GM19240 (cell line): ENCODE results near the gene SULT1A1.
"Not testable (repeated sequence)": the region's sequence is repeated elsewhere in the genome, so short reads cannot be mapped to it uniquely, and the experiment has no call there.

Experiments used
- DNase-seq: peaks from one replicate; pipeline ENCODE4 v3.0.0; 2011; ENCODE audit warnings: low spot score; ENCODE audit not compliant: insufficient read length

The SULT1A1 gene

GRCh38 chr16:28608867-28609596 lies 812 bp downstream of the SULT1A1 start:
- not testable (repeated sequence) for DNase-seq

- not testable (repeated sequence) for DNase-seq
These were observed 1.4 kb downstream of the SULT1A1 start for GRCh38 chr16:28608496-28608808.

- not testable (repeated sequence) for DNase-seq
These were observed 2.0 kb downstream of the SULT1A1 start for GRCh38 chr16:28607681-28608495.

GRCh38 chr16:28607116-28607623 lies 2.7 kb downstream of the SULT1A1 start:
- no peak for DNase-seq

GRCh38 chr16:28606291-28607115 lies 3.3 kb downstream of the SULT1A1 start:
- no peak for DNase-seq

GRCh38 chr16:28604186-28604565 lies 5.7 kb downstream of the SULT1A1 start:
- DNase-seq, result no peak

- DNase-seq, result no peak
These were observed 6.3 kb downstream of the SULT1A1 start for GRCh38 chr16:28603381-28604185.

- DNase-seq, result no peak
These were observed 7.3 kb downstream of the SULT1A1 start for GRCh38 chr16:28602529-28602928.

GRCh38 chr16:28602062-28602461 lies 7.8 kb downstream of the SULT1A1 start:
- DNase-seq, result not testable (repeated sequence)

GRCh38 chr16:28601589-28601988 lies 8.3 kb downstream of the SULT1A1 start:
- not testable (repeated sequence) for DNase-seq

- not testable (repeated sequence) for DNase-seq
These were observed 8.9 kb downstream of the SULT1A1 start for GRCh38 chr16:28600965-28601364.

- not testable (repeated sequence) for DNase-seq
These were observed 10.2 kb downstream of the SULT1A1 start for GRCh38 chr16:28599377-28600285.

- DNase-seq, result no peak
These were observed 12.1 kb downstream of the SULT1A1 start for GRCh38 chr16:28597692-28598261.

GRCh38 chr16:28596840-28597691 lies 12.8 kb downstream of the SULT1A1 start, which contains the start of gene SULT1A2:
SULT1A2 (minus strand) TSS chr16:28597050; CDS start chr16:28595930, 1,120 bp downstream.
- DNase-seq, result no peak

GRCh38 chr16:28596115-28596630 lies 13.7 kb downstream of the SULT1A1 start:
- DNase-seq, result no peak

GRCh38 chr16:28595451-28595850 lies 14.4 kb downstream of the SULT1A1 start:
- DNase-seq, result not testable (repeated sequence)

- DNase-seq, result no peak
These were observed 16.8 kb downstream of the SULT1A1 start for GRCh38 chr16:28592979-28593553.

- DNase-seq, result no peak
These were observed 17.3 kb downstream of the SULT1A1 start for GRCh38 chr16:28592511-28592910.
